ENCODE measurements around the gene ULBP2. TPM values are rescaled to one million over a fixed set of nuclear protein-coding genes. Genes with fewer than 3 reads are reported as not detected.

ULBP2 gene
- total RNA-seq, 3 donors from 2014 or later (not counting 1 experiment from before 2014, with no cell fraction given) = 0.98 to 2.4 (median 2.4) TPM

- H3K27me3 ChIP-seq (ENCODE audit: control insufficient read depth, insufficient read depth, low read length) = peaks cover 49% of the 10 kb centered on the region
- 23% methylated on average over 26 of the region's 33 CpGs for WGBS (ENCODE audit: insufficient coverage)
- peak overlapping the region; percentile 82 for H3K4me3 Mint-ChIP-seq
- intact Hi-C loops (cut with micrococcal nuclease) = no loop called here
- ATAC-seq (peak in 1 of 3 donors; percentile 8), DNase-seq (peak in 1 of 2 donors; percentile 12)
- H3K4me1 Mint-ChIP-seq = peaks cover 16 to 33% of the 10 kb centered on the region in 2 donors
- H3K36me3 ChIP-seq (ENCODE audit: control insufficient read depth, insufficient read depth, low read length) = no peaks in the 10 kb centered on the region
- H3K9me3 Mint-ChIP-seq = no peaks in the 10 kb centered on the region
- H3K4me1 ChIP-seq (ENCODE audit: control insufficient read depth, insufficient read depth, low read length) = peaks cover 28% of the 10 kb centered on the region
- TF ChIP-seq CTCF (IDR thresholded peaks at IDR 0.05) = no peak
- H3K27ac ChIP-seq (ENCODE audit: low read length) = no peak overlapping the region
- H3K36me3 Mint-ChIP-seq = no peaks in the 10 kb centered on the region
- H3K9me3 ChIP-seq (ENCODE audit: control insufficient read depth, insufficient read depth, low read length) = no peaks in the 10 kb centered on the region
- no peak overlapping the region for H3K27ac Mint-ChIP-seq
- H3K4me3 ChIP-seq (ENCODE audit: low read length) = no peak overlapping the region
- peaks cover 75 to 81% of the 10 kb centered on the region in 2 donors for H3K27me3 Mint-ChIP-seq (ENCODE audit: low read depth in 2 of 2)
Measured at GRCh38 chr6:149923327-149923986, 18.4 kb upstream of the ULBP2 start.

- no peaks in the 10 kb centered on the region for H3K36me3 ChIP-seq (ENCODE audit: control insufficient read depth, insufficient read depth, low read length)
- intact Hi-C loops (cut with micrococcal nuclease) = no loop called here
- H3K9me3 ChIP-seq (ENCODE audit: control insufficient read depth, insufficient read depth, low read length) = no peaks in the 10 kb centered on the region
- no peak overlapping the region for H3K4me3 ChIP-seq (ENCODE audit: low read length)
- Mint-ChIP-seq H3K4me1 (peaks cover 16 to 33% of the 10 kb centered on the region in 2 donors), H3K9me3 (no peaks in the 10 kb centered on the region), H3K4me3 (peak overlapping the region; percentile 82), H3K27me3 (ENCODE audit: low read depth in 2 of 2) (peaks cover 79 to 81% of the 10 kb centered on the region in 2 donors), H3K27ac (no peak overlapping the region), H3K36me3 (no peaks in the 10 kb centered on the region)
- no peak for TF ChIP-seq CTCF (IDR thresholded peaks at IDR 0.05)
- H3K27ac ChIP-seq (ENCODE audit: low read length) = no peak overlapping the region
- DNase-seq (peak in 1 of 2 donors; percentile 9), ATAC-seq (no peak)
- 90% methylated on average over 9 of the region's 9 CpGs for WGBS (ENCODE audit: insufficient coverage)
- H3K27me3 ChIP-seq (ENCODE audit: control insufficient read depth, insufficient read depth, low read length) = peaks cover 51% of the 10 kb centered on the region
- H3K4me1 ChIP-seq (ENCODE audit: control insufficient read depth, insufficient read depth, low read length) = peaks cover 28% of the 10 kb centered on the region
Measured at GRCh38 chr6:149924206-149924932, 17.4 kb upstream of the ULBP2 start.

GRCh38 chr6:149924933-149925252, 16.9 kb upstream of the ULBP2 start:
- 90% methylated on average over 4 of the region's 4 CpGs for WGBS (ENCODE audit: insufficient coverage)
- no peak for TF ChIP-seq CTCF (IDR thresholded peaks at IDR 0.05)
- intact Hi-C loops (cut with micrococcal nuclease) = loop anchor here (5.0 kb wide), 1 partner anchor 93 kb away; no protein-coding TSS in a partner anchor
- Histone ChIP-seq H3K27me3 (ENCODE audit: control insufficient read depth, insufficient read depth, low read length) (peaks cover 55% of the 10 kb centered on the region), H3K9me3 (ENCODE audit: control insufficient read depth, insufficient read depth, low read length) (no peaks in the 10 kb centered on the region), H3K36me3 (ENCODE audit: control insufficient read depth, insufficient read depth, low read length) (no peaks in the 10 kb centered on the region), H3K4me1 (ENCODE audit: control insufficient read depth, insufficient read depth, low read length) (peaks cover 28% of the 10 kb centered on the region), H3K27ac (ENCODE audit: low read length) (no peak overlapping the region), H3K4me3 (ENCODE audit: low read length) (no peak overlapping the region)
- Mint-ChIP-seq H3K27me3 (ENCODE audit: low read depth in 2 of 2) (peaks cover 80 to 81% of the 10 kb centered on the region in 2 donors), H3K4me1 (peaks cover 16 to 33% of the 10 kb centered on the region in 2 donors), H3K9me3 (no peaks in the 10 kb centered on the region), H3K27ac (no peak overlapping the region), H3K36me3 (no peaks in the 10 kb centered on the region), H3K4me3 (no peak overlapping the region)
- ATAC-seq (no peak), DNase-seq (peak in 1 of 2 donors; percentile 9)
